WTC11 (cell line): Measurements from ENCODE around the gene SUB1. TPM values are rescaled to one million over a fixed set of nuclear protein-coding genes. Genes with fewer than 3 reads are reported as not detected.

ENCODE experiments used
- ATAC-seq: fragments of 200-7000 bp; cut with Tn5 transposase; 2 replicates; pipeline ENCODE4 v1.10.0; 2021; ENCODE audit warnings: mild to moderate bottlenecking, moderate library complexity
- CTCF ChIA-PET: fragments of 300-600 bp; sonication (Branson Sonifier 250); formaldehyde crosslinking; loops from one replicate; lab custom pipeline; 2021; ENCODE audit warnings: antibody characterized with exemption; lab: Charles Lee
- POLR2A ChIA-PET: fragments of 350-600 bp; sonication (Branson Sonifier 250); formaldehyde crosslinking; loops from one replicate; lab custom pipeline; 2021; ENCODE audit warnings: antibody characterized with exemption; lab: Charles Lee
- DNase-seq: peaks from one replicate; pipeline ENCODE4 v3.0.0; 2021; ENCODE audit warnings: low spot score
- H3K27ac Mint-ChIP-seq: 2 replicates; pipeline ENCODE4 v1.8.0; 2021; ENCODE audit warnings: mixed read lengths
- H3K27me3 Mint-ChIP-seq: 2 replicates; pipeline ENCODE4 v1.8.0; 2021; ENCODE audit warnings: low read depth, mild to moderate bottlenecking, moderate library complexity, mixed read lengths
- H3K36me3 Mint-ChIP-seq: 2 replicates; pipeline ENCODE4 v1.8.0; 2021; ENCODE audit warnings: mixed read lengths
- H3K4me1 Mint-ChIP-seq: 2 replicates; pipeline ENCODE4 v1.8.0; 2022; ENCODE audit warnings: mixed read lengths
- H3K4me3 Mint-ChIP-seq: 2 replicates; pipeline ENCODE4 v1.8.0; 2021; ENCODE audit warnings: mild to moderate bottlenecking, moderate library complexity, mixed read lengths
- H3K9me3 Mint-ChIP-seq: 2 replicates; pipeline ENCODE4 v1.8.0; 2021; ENCODE audit warnings: mixed read lengths
- ATF1 ChIP-seq: sonication (generic); formaldehyde crosslinking; IDR thresholded peaks from 2 replicates; pipeline ENCODE4 v1.8.1; 2023; ENCODE audit warnings: mild to moderate bottlenecking, moderate library complexity, missing genetic modification reagents
- CDX4 ChIP-seq: fragments of 250-450 bp; sonication (Bioruptor Pico); IDR thresholded peaks from 2 replicates; pipeline ENCODE4 v1.9.0; 2021; ENCODE audit warnings: moderate library complexity, mild to moderate bottlenecking, inconsistent platforms, borderline replicate concordance
- CTCF ChIP-seq: fragments of 200-600 bp; IDR thresholded peaks from 2 replicates; pipeline ENCODE4 v1.8.0; 2022; ENCODE audit warnings: antibody characterized with exemption
- E2F5 ChIP-seq: sonication (generic); formaldehyde crosslinking; IDR thresholded peaks from 2 replicates; pipeline ENCODE4 v1.8.1; 2022; ENCODE audit warnings: mild to moderate bottlenecking, moderate library complexity, missing genetic modification reagents
- ESRRA ChIP-seq: sonication (generic); formaldehyde crosslinking; IDR thresholded peaks from 2 replicates; pipeline ENCODE4 v1.8.1; 2022; ENCODE audit warnings: mild to moderate bottlenecking, missing genetic modification reagents, borderline replicate concordance
- FOXJ3 ChIP-seq: sonication (generic); formaldehyde crosslinking; IDR thresholded peaks from 2 replicates; pipeline ENCODE4 v1.9.0; 2021; ENCODE audit warnings: missing genetic modification reagents, mild to moderate bottlenecking, borderline replicate concordance
- FOXK1 ChIP-seq: sonication (generic); formaldehyde crosslinking; IDR thresholded peaks from 2 replicates; pipeline ENCODE4 v1.8.0; 2022; ENCODE audit warnings: mild to moderate bottlenecking, moderate library complexity, missing genetic modification reagents
- GTF2I ChIP-seq: fragments of 250-450 bp; sonication (Bioruptor Pico); conservative IDR thresholded peaks from 2 replicates; pipeline ENCODE4 v1.4.0; 2021; ENCODE audit warnings: mild to moderate bottlenecking
- JAZF1 ChIP-seq: fragments of 250-450 bp; sonication (Bioruptor Pico); IDR thresholded peaks from 2 replicates; pipeline ENCODE4 v1.9.0; 2021; ENCODE audit warnings: moderate library complexity, mild to moderate bottlenecking, inconsistent platforms
- MLX ChIP-seq: sonication (generic); formaldehyde crosslinking; IDR thresholded peaks from 2 replicates; pipeline ENCODE4 v1.8.1; 2023; ENCODE audit warnings: mild to moderate bottlenecking, missing genetic modification reagents, moderate library complexity
- NR3C1 ChIP-seq: sonication (generic); formaldehyde crosslinking; conservative IDR thresholded peaks from 2 replicates; pipeline ENCODE4 v1.8.1; 2023; ENCODE audit warnings: low read depth, mild to moderate bottlenecking, missing genetic modification reagents
- PREB ChIP-seq: sonication (generic); formaldehyde crosslinking; IDR thresholded peaks from 2 replicates; pipeline ENCODE4 v1.8.1; 2022; ENCODE audit warnings: mild to moderate bottlenecking, missing genetic modification reagents, moderate library complexity, borderline replicate concordance
- SMAD3 ChIP-seq: sonication (generic); formaldehyde crosslinking; IDR thresholded peaks from 2 replicates; pipeline ENCODE4 v1.8.0; 2022; ENCODE audit warnings: missing genetic modification reagents, mild to moderate bottlenecking, borderline replicate concordance
- STAT6 ChIP-seq: sonication (generic); formaldehyde crosslinking; conservative IDR thresholded peaks from 2 replicates; pipeline ENCODE4 v1.8.1; 2023; ENCODE audit warnings: mild to moderate bottlenecking, low read depth, missing genetic modification reagents, moderate library complexity
- TCF7 ChIP-seq: sonication (generic); formaldehyde crosslinking; IDR thresholded peaks from 2 replicates; pipeline ENCODE4 v1.8.0; 2022; ENCODE audit warnings: mild to moderate bottlenecking, low read depth, missing genetic modification reagents, moderate library complexity
- USF1 ChIP-seq: sonication (generic); formaldehyde crosslinking; IDR thresholded peaks from 2 replicates; pipeline ENCODE4 v1.8.0; 2022; ENCODE audit warnings: mild to moderate bottlenecking, missing genetic modification reagents
- ZBTB21 ChIP-seq: sonication (generic); formaldehyde crosslinking; IDR thresholded peaks from 2 replicates; pipeline ENCODE4 v1.8.1; 2023; ENCODE audit warnings: mild to moderate bottlenecking, missing genetic modification reagents, borderline replicate concordance
- ZNF263 ChIP-seq: sonication (generic); formaldehyde crosslinking; IDR thresholded peaks from 2 replicates; pipeline ENCODE4 v1.8.1; 2022; ENCODE audit warnings: low read depth, mild to moderate bottlenecking, moderate library complexity, missing genetic modification reagents
- ZNF317 ChIP-seq: sonication (generic); formaldehyde crosslinking; IDR thresholded peaks from 2 replicates; pipeline ENCODE4 v1.8.1; 2023; ENCODE audit warnings: low read depth, mild to moderate bottlenecking, moderate library complexity, missing genetic modification reagents, borderline replicate concordance
- ZNF416 ChIP-seq: fragments of 250-450 bp; sonication (Bioruptor Pico); IDR thresholded peaks from 2 replicates; pipeline ENCODE4 v1.9.0; 2021; ENCODE audit warnings: mild to moderate bottlenecking, inconsistent platforms
- ZNF423 ChIP-seq: fragments of 250-450 bp; sonication (Bioruptor Pico); IDR thresholded peaks from 2 replicates; pipeline ENCODE4 v2.1.2; 2022; ENCODE audit warnings: mild to moderate bottlenecking, moderate library complexity
- ZSCAN18 ChIP-seq: fragments of 250-450 bp; sonication (Bioruptor Pico); IDR thresholded peaks from 2 replicates; pipeline ENCODE4 v2.1.2; 2022; ENCODE audit warnings: mild to moderate bottlenecking, moderate library complexity
- total RNA-seq: library from RNA; stranded (reverse); gene quantifications from 3 replicates; pipeline ENCODE4 v1.2.3, GENCODE V29; 2021

SUB1 gene
- total RNA-seq, 1 experiment from 2014 or later, result 258 TPM

GRCh38 chr5:32612134-32612888, 27.0 kb downstream of the SUB1 start:
- POLR2A ChIA-PET, result no interaction called here
- Mint-ChIP-seq H3K27me3 (no peaks in the 10 kb centered on the region), H3K27ac (no peak overlapping the region), H3K4me1 (no peaks in the 10 kb centered on the region), H3K36me3 (0 out of 2 replicates have a peak, but pooled peaks cover 2% of the 10 kb centered on the region), H3K4me3 (no peak overlapping the region), H3K9me3 (no peaks in the 10 kb centered on the region)
- CTCF ChIA-PET, result interaction anchor here (0.7 to 1.8 kb wide), 5 partner anchors 10 to 252 kb away, joined by 3 to 16 read pairs (median 3); no protein-coding TSS in a partner anchor
- no peak for DNase-seq
- TF ChIP-seq ZNF263 (CRISPR knock-in tag) (no peak), MLX (no peak), ZNF317 (CRISPR knock-in tag) (no peak), CDX4 (CRISPR knock-in tag) (no peak), ZNF416 (CRISPR knock-in tag) (no peak), ESRRA (CRISPR knock-in tag) (no peak), NR3C1 (no peak), ZBTB21 (CRISPR knock-in tag) (no peak), SMAD3 (CRISPR knock-in tag) (no peak), FOXJ3 (CRISPR knock-in tag) (no peak), PREB (CRISPR knock-in tag) (no peak), ZNF423 (no peak), USF1 (no peak), ATF1 (CRISPR knock-in tag) (no peak), ZSCAN18 (no peak), FOXK1 (CRISPR knock-in tag) (no peak), TCF7 (CRISPR knock-in tag) (no peak), GTF2I (CRISPR knock-in tag) (no peak)
- ATAC-seq, result no peak

GRCh38 chr5:32613050-32613672, 27.8 kb downstream of the SUB1 start:
- ChIA-PET CTCF (interaction anchor here (0.7 to 1.8 kb wide), 6 partner anchors 9 to 252 kb away, joined by 3 to 16 read pairs (median 4); no protein-coding TSS in a partner anchor), POLR2A (no interaction called here)
- DNase-seq (peak; percentile 88), ATAC-seq (peak; percentile 87)
- TF ChIP-seq CTCF (peak; percentile 90), E2F5 (no peak), JAZF1 (CRISPR knock-in tag) (no peak), STAT6 (CRISPR knock-in tag) (no peak), ZSCAN18 (no peak)
- Mint-ChIP-seq H3K4me3 (no peak overlapping the region), H3K27ac (no peak overlapping the region), H3K9me3 (no peaks in the 10 kb centered on the region), H3K27me3 (no peaks in the 10 kb centered on the region), H3K4me1 (no peaks in the 10 kb centered on the region), H3K36me3 (0 out of 2 replicates have a peak, but pooled peaks cover 2% of the 10 kb centered on the region)
